ENCODE data around the gene KRT79. TPM values are rescaled to one million over a fixed set of nuclear protein-coding genes. Genes with fewer than 3 reads are reported as not detected.

KRT79 gene
- total and polyA plus RNA-seq, 9 of the 15 experiments (the other 6 are each of a cell fraction or from before 2014, with no cell fraction given), result 0.03 to 2.3 (median 0.23) TPM; not detected in 2

- DNase-seq (ENCODE audit: extremely low read depth in 1 of 4, low spot score in 3 of 4) (no peak), ATAC-seq (no peak), FAIRE-seq (no peak)
- Histone ChIP-seq H3K27ac (ENCODE audit: extremely low read depth, low read depth, low read length) (no peak overlapping the region), H3K9me1 (ENCODE audit: control insufficient read depth, insufficient read depth, low read length) (no peaks in the 10 kb centered on the region), H3K36me3 (ENCODE audit: control insufficient read depth, insufficient read depth, low read length) (no peaks in the 10 kb centered on the region), H3K9ac (ENCODE audit: insufficient read depth in 1 of 2, low read depth in 2 of 2, low read length in 2 of 2) (no peak overlapping the region), H3K27me3 (ENCODE audit: control insufficient read depth in 2 of 2, insufficient read depth in 2 of 2, low read length in 2 of 2) (peaks cover 0 to 9% of the 10 kb centered on the region in 2 experiments; a peak in 1 of 5 replicates), H3K4me2 (ENCODE audit: insufficient read depth, low read length) (no peak overlapping the region), H3K79me2 (ENCODE audit: control insufficient read depth, insufficient read depth, low read length) (no peaks in the 10 kb centered on the region), H3K4me1 (replicated peaks in 1 of 2; ENCODE audit: control insufficient read depth in 2 of 2, insufficient read depth in 2 of 2, low read length in 2 of 2) (peaks cover 21 to 34% of the 10 kb centered on the region in 2 experiments; a peak in 4 of 5 replicates), H2AFZ (ENCODE audit: low read depth, low read length) (no peak overlapping the region), H3K4me3 (no peak overlapping the region), H3K9me3 (replicated peaks; ENCODE audit: control insufficient read depth, insufficient read depth, low read depth, low read length) (no peaks in the 10 kb centered on the region), H4K20me1 (replicated peaks; ENCODE audit: control insufficient read depth, insufficient read depth, low read length) (no peaks in the 10 kb centered on the region)
- ChIA-PET POLR2A (interaction anchor here (0.6 to 0.9 kb wide), 2 partner anchors 16 to 204 kb away, joined by 3 to 4 read pairs; no protein-coding TSS in a partner anchor), CTCF (ENCODE audit: low intra/inter-chr PET ratio) (no interaction called here)
- WGBS (ENCODE audit: insufficient coverage, low coverage, missing lambda C conversion rate), result 72% methylated on average over 12 of the region's 12 CpGs
- TF ChIP-seq, protein P1, sequence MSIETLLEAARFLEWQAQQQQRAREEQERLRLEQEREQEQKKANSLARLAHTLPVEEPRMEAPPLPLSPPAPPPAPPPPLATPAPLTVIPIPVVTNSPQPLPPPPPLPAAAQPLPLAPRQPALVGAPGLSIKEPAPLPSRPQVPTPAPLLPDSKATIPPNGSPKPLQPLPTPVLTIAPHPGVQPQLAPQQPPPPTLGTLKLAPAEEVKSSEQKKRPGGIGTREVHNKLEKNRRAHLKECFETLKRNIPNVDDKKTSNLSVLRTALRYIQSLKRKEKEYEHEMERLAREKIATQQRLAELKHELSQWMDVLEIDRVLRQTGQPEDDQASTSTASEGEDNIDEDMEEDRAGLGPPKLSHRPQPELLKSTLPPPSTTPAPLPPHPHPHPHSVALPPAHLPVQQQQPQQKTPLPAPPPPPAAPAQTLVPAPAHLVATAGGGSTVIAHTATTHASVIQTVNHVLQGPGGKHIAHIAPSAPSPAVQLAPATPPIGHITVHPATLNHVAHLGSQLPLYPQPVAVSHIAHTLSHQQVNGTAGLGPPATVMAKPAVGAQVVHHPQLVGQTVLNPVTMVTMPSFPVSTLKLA (conservative IDR thresholded peaks at IDR 0.05), result no peak
- TF ChIP-seq POLR2AphosphoS2 (IDR thresholded peaks at IDR 0.05; ENCODE audit: low read length), result no peak
- no peak for TF ChIP-seq HNRNPH1 (optimal IDR thresholded peaks at IDR 0.05; ENCODE audit: low read depth, low read length)
- TF ChIP-seq STAT5B (CRISPR knock-in tag; IDR thresholded peaks at IDR 0.05), result no peak
- no peak for TF ChIP-seq ZBTB8A (IDR thresholded peaks at IDR 0.05; ENCODE audit: partially characterized antibody)
- no peak for TF ChIP-seq MYNN (IDR thresholded peaks at IDR 0.05)
- no peak for TF ChIP-seq MYNN (CRISPR knock-in tag; IDR thresholded peaks at IDR 0.05)
- TF ChIP-seq ZNF668 (CRISPR knock-in tag; IDR thresholded peaks at IDR 0.05), result no peak
- no peak for TF ChIP-seq ATF7 (IDR thresholded peaks at IDR 0.05)
- TF ChIP-seq PHB2 (IDR thresholded peaks at IDR 0.05; ENCODE audit: low read depth), result no peak
- no peak for TF ChIP-seq XRCC3 (IDR thresholded peaks at IDR 0.05)
- no peak for TF ChIP-seq MXI1 (IDR thresholded peaks at IDR 0.05; ENCODE audit: low read depth, low read length)
- TF ChIP-seq SMARCC2 (IDR thresholded peaks at IDR 0.05; ENCODE audit: low read depth), result no peak
- no peak for TF ChIP-seq DMBX1 (CRISPR knock-in tag; IDR thresholded peaks at IDR 0.05; ENCODE audit: borderline replicate concordance)
- TF ChIP-seq, protein P2, sequence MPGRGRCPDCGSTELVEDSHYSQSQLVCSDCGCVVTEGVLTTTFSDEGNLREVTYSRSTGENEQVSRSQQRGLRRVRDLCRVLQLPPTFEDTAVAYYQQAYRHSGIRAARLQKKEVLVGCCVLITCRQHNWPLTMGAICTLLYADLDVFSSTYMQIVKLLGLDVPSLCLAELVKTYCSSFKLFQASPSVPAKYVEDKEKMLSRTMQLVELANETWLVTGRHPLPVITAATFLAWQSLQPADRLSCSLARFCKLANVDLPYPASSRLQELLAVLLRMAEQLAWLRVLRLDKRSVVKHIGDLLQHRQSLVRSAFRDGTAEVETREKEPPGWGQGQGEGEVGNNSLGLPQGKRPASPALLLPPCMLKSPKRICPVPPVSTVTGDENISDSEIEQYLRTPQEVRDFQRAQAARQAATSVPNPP (IDR thresholded peaks at IDR 0.05; ENCODE audit: borderline replicate concordance, insufficient read depth, insufficient read length), result no peak
- TF ChIP-seq ARID2 (IDR thresholded peaks at IDR 0.05), result no peak
- no peak for TF ChIP-seq SRF (CRISPR knock-in tag; IDR thresholded peaks at IDR 0.05)
- intact Hi-C loops (cut with micrococcal nuclease), result no loop called here
- in situ Hi-C loops (cut with MboI), result no loop called here
- BruUV-seq (replicated peaks), result no TSS peak
These were observed 42.6 kb downstream of the KRT79 start for GRCh38 chr12:52791271-52792184.

Measured in K562 (cell line).